SK-N-SH (cell line): ENCODE results near the gene DCHS2. TPM values are rescaled to one million over a fixed set of nuclear protein-coding genes. Genes with fewer than 3 reads are reported as not detected.

Experiments used
- CTCF ChIA-PET: fragments of 300-600, 350-600 bp; formaldehyde crosslinking; extraction: SDS; loops from one replicate; lab custom pipeline; 2021; lab: Yijun Ruan, JAX
- POLR2A ChIA-PET: fragments of 350-600 bp; sonication (Branson Sonifier 250); formaldehyde crosslinking; extraction: SDS; loops from one replicate; lab custom pipeline; 2020; ENCODE audit warnings: antibody characterized with exemption, inconsistent platforms; lab: Yijun Ruan, JAX
- DNase-seq: peaks from one replicate; pipeline ENCODE4 v3.0.0; 2012
- H2AFZ ChIP-seq: fragments of 200-600 bp; sonication (generic); 2 replicates; pipeline ENCODE4 v1.8.1; 2016; ENCODE audit warnings: antibody characterized with exemption, mild to moderate bottlenecking, low read depth
- H3F3A ChIP-seq: fragments of 200-600 bp; sonication (generic); replicated peaks from 2 replicates; pipeline ENCODE3; 2016; ENCODE audit warnings: antibody characterized with exemption, mild to moderate bottlenecking; ENCODE audit not compliant: insufficient read depth
- H3K27ac ChIP-seq, 2 experiments: fragments of 200-500 bp in 1 of 2; fragments of 200-600 bp in 1 of 2; sonication (Bioruptor generic) in 1 of 2; sonication (generic), shearing (Covaris generic) in 1 of 2; 2 replicates each; pipeline versions ENCODE4 v1.5.1 to v1.6.1; 2014 to 2016; ENCODE audit warnings: low read depth in 2 of 2, inconsistent platforms in 1 of 2, low read length in 1 of 2, mild to moderate bottlenecking in 1 of 2, mixed read lengths in 1 of 2
- H3K27me3 ChIP-seq: fragments of 200-600 bp; sonication (generic), shearing (Covaris generic); 2 replicates; pipeline ENCODE4 v1.6.1; 2016; ENCODE audit warnings: mixed run types; ENCODE audit not compliant: insufficient read depth
- H3K36me3 ChIP-seq, 2 experiments: fragments of 200-500 bp in 1 of 2; fragments of 200-600 bp in 1 of 2; sonication (Bioruptor generic) in 1 of 2; sonication (generic) in 1 of 2; replicated peaks in 1 of 2; 2 replicates each; pipeline versions ENCODE3 to v1.5.1; 2014 to 2016; ENCODE audit warnings: low read length in 1 of 2, mild to moderate bottlenecking in 1 of 2; ENCODE audit not compliant: insufficient read depth in 2 of 2, control insufficient read depth in 1 of 2
- H3K4me1 ChIP-seq, 2 experiments: fragments of 200-500 bp in 1 of 2; fragments of 200-600 bp in 1 of 2; sonication (Bioruptor generic) in 1 of 2; sonication (generic), shearing (Covaris generic) in 1 of 2; 2 replicates each; pipeline versions ENCODE4 v1.5.1 to v1.6.1; 2014 to 2016; ENCODE audit warnings: low read depth in 1 of 2, low read length in 1 of 2, mixed run types in 1 of 2; ENCODE audit not compliant: insufficient read depth in 2 of 2, control insufficient read depth in 1 of 2
- H3K4me2 ChIP-seq: fragments of 200-600 bp; sonication (generic), shearing (Covaris generic); 2 replicates; pipeline ENCODE4 v1.6.1; 2017; ENCODE audit warnings: mixed run types
- H3K4me3 ChIP-seq, 2 experiments: fragments of 200-500 bp in 1 of 2; fragments of 200-600 bp in 1 of 2; sonication (Bioruptor generic) in 1 of 2; sonication (generic), shearing (Covaris generic) in 1 of 2; 2 replicates each; pipeline versions ENCODE4 v1.5.1 to v1.8.1; 2014 to 2016; ENCODE audit warnings: low read depth in 2 of 2, inconsistent platforms in 1 of 2, low read length in 1 of 2, mild to moderate bottlenecking in 1 of 2, mixed read lengths in 1 of 2, moderate library complexity in 1 of 2
- H3K79me2 ChIP-seq: fragments of 200-600 bp; sonication (generic); 2 replicates; pipeline ENCODE4 v1.8.1; 2017; ENCODE audit warnings: mild to moderate bottlenecking; ENCODE audit not compliant: insufficient read depth
- H3K9ac ChIP-seq: fragments of 200-600 bp; sonication (generic); 2 replicates; pipeline ENCODE4 v1.6.1; 2017; ENCODE audit warnings: mixed run types
- H3K9me2 ChIP-seq: fragments of 200-600 bp; sonication (generic); 2 replicates; pipeline ENCODE4 v1.6.1; 2017; ENCODE audit warnings: mixed run types
- H3K9me3 ChIP-seq: fragments of 200-600 bp; sonication (generic); 2 replicates; pipeline ENCODE4 v1.6.1; 2017; ENCODE audit warnings: mixed run types, mild to moderate bottlenecking, moderate library complexity
- H4K20me1 ChIP-seq: fragments of 200-600 bp; sonication (generic); 2 replicates; pipeline ENCODE4 v1.6.1; 2017; ENCODE audit warnings: mild to moderate bottlenecking, mixed run types; ENCODE audit not compliant: insufficient read depth
- CHD2 ChIP-seq: fragments of 150-350 bp; IDR thresholded peaks from 2 replicates; pipeline ENCODE4 v1.6.1; 2018; ENCODE audit warnings: low read length; ENCODE audit not compliant: partially characterized antibody
- CTCF ChIP-seq: fragments of 200-600 bp; sonication (generic); IDR thresholded peaks from 2 replicates; pipeline ENCODE4 v1.6.1; 2017; ENCODE audit warnings: antibody characterized with exemption, mild to moderate bottlenecking, moderate library complexity
- EZH2phosphoT487 ChIP-seq: fragments of 200-600 bp; sonication (generic); IDR thresholded peaks from 2 replicates; pipeline ENCODE4 v1.6.1; 2017; ENCODE audit warnings: low read depth, mixed run types, mild to moderate bottlenecking, antibody characterized with exemption, moderate library complexity, borderline replicate concordance
- FOXM1 ChIP-seq: IDR thresholded peaks from 2 replicates; pipeline ENCODE4 v1.4.0; 2012; ENCODE audit warnings: low read depth, mild to moderate bottlenecking
- GATA2 ChIP-seq: sonication (generic); formaldehyde crosslinking; IDR thresholded peaks from 2 replicates; pipeline ENCODE4 v1.5.0; 2020; ENCODE audit warnings: mild to moderate bottlenecking, missing genetic modification reagents
- MEF2A ChIP-seq: IDR thresholded peaks from 2 replicates; pipeline ENCODE4 v1.4.0; 2012; ENCODE audit warnings: low read depth, borderline replicate concordance
- RAD21 ChIP-seq: IDR thresholded peaks from 2 replicates; pipeline ENCODE4 v1.6.1; 2012; ENCODE audit warnings: mild to moderate bottlenecking, low read length
- SIN3A ChIP-seq: IDR thresholded peaks from 2 replicates; pipeline ENCODE4 v1.6.1; 2012; ENCODE audit warnings: low read depth, mild to moderate bottlenecking, low read length, moderate library complexity, borderline replicate concordance
- SMC3 ChIP-seq: IDR thresholded peaks from 2 replicates; pipeline ENCODE4 v1.6.1; 2012; ENCODE audit warnings: low read depth, low read length, improper control_type of control experiment
- TAF1 ChIP-seq: IDR thresholded peaks from 2 replicates; pipeline ENCODE4 v1.6.1; 2012; ENCODE audit warnings: low read depth, mild to moderate bottlenecking, low read length, moderate library complexity, borderline replicate concordance
- TEAD4 ChIP-seq: IDR thresholded peaks from 2 replicates; pipeline ENCODE4 v1.4.0; 2012; ENCODE audit warnings: mild to moderate bottlenecking, borderline replicate concordance; ENCODE audit not compliant: insufficient read depth
- WGBS: methylation state at CpG from one replicate; pipeline ENCODE4 v1.1.6; 2017; ENCODE audit warnings: low lambda C conversion rate; 5-methylcytosine and 5-hydroxymethylcytosine counted together
- polyA plus RNA-seq, 3 experiments: library from polyadenylated mRNA; depleted of rRNA; stranded (reverse); fragments of >200 nt; gene quantifications; 2 replicates each; pipeline ENCODE4 v1.2.3, GENCODE V29; 2012
- TF ChIP-seq, protein P1 (sequence below): IDR thresholded peaks from 2 replicates; pipeline ENCODE4; 2012
- TF ChIP-seq, protein P2 (sequence below): IDR thresholded peaks from 2 replicates; pipeline ENCODE4 v1.4.0; 2012; ENCODE audit warnings: low read depth, borderline replicate concordance

Gene DCHS2
- polyA plus RNA-seq, 1 of the 3 experiments (the other 2 are of a cell fraction), result not detected

DNA sequence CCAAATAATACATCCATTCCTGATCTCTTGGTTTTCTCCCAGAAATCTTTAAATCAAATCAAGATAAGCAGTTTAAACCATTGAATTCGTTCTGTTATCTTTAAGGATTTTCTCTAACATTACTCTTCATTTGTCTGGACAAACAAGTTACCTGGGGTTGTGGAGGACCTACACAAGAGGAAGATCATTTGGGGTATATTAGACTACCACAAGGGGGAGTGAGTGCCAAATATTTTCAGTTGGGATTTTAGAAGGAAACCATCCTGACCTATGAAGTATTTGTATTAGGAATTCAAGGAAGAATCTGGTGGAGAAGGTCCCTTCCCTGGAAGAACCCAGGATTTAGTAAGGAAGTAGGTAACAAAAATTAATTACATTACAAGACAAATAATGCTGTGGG lies 12.0 kb upstream of the DCHS2 start:
- peak; percentile 17 for DNase-seq
- no peaks in the 10 kb centered on the region for H3K9me3 ChIP-seq

GRCh38 chr4:154502111-154502510 lies 10.5 kb upstream of the DCHS2 start:
- Histone ChIP-seq H3K4me1 (no peaks in the 10 kb centered on the region), H3K79me2 (no peaks in the 10 kb centered on the region), H3K9me2 (no peaks in the 10 kb centered on the region), H3K9me3 (no peaks in the 10 kb centered on the region), H3K9ac (no peak overlapping the region), H3K27ac (no peak overlapping the region), H4K20me1 (no peaks in the 10 kb centered on the region), H3K4me2 (no peak overlapping the region), H3K27me3 (peaks cover 42% of the 10 kb centered on the region; the same call in 1 of the 2 replicates), H3K36me3 (no peaks in the 10 kb centered on the region), H3K4me3 (no peak overlapping the region), H3F3A (no peaks in the 10 kb centered on the region), H2AFZ (no peak overlapping the region)
- ChIA-PET POLR2A (no interaction called here), CTCF (interaction anchor here (1.0 to 2.4 kb wide), 4 partner anchors 15 to 102 kb away, joined by 3 to 5 read pairs (median 4); no protein-coding TSS in a partner anchor)
- 11% methylated on average over 6 of the region's 6 CpGs for WGBS
- DNase-seq, result no peak
- TF ChIP-seq TEAD4 (no peak), MEF2A (no peak), SMC3 (no peak), CHD2 (no peak), FOXM1 (no peak), EZH2phosphoT487 (no peak)

More for the DNA sequence above, 12.0 kb upstream of the DCHS2 start:
- Histone ChIP-seq H2AFZ (no peak overlapping the region), H3K9ac (no peak overlapping the region), H4K20me1 (no peaks in the 10 kb centered on the region), H3K9me2 (no peaks in the 10 kb centered on the region), H3K4me1 (no peaks in the 10 kb centered on the region), H3K4me2 (no peak overlapping the region), H3K36me3 (no peaks in the 10 kb centered on the region), H3K79me2 (no peaks in the 10 kb centered on the region), H3K27ac (no peak overlapping the region), H3K27me3 (peaks cover 51% of the 10 kb centered on the region; the same call in 1 of the 2 replicates), H3K4me3 (no peak overlapping the region; a peak in 1 of 4 replicates), H3F3A (no peaks in the 10 kb centered on the region)
- ChIA-PET CTCF (interaction anchor here (0.6 to 2.4 kb wide), 8 partner anchors 8 to 747 kb away, joined by 3 to 6 read pairs (median 4); no protein-coding TSS in a partner anchor), POLR2A (no interaction called here)
- no peak for TF ChIP-seq SIN3A
- TF ChIP-seq, protein P1, sequence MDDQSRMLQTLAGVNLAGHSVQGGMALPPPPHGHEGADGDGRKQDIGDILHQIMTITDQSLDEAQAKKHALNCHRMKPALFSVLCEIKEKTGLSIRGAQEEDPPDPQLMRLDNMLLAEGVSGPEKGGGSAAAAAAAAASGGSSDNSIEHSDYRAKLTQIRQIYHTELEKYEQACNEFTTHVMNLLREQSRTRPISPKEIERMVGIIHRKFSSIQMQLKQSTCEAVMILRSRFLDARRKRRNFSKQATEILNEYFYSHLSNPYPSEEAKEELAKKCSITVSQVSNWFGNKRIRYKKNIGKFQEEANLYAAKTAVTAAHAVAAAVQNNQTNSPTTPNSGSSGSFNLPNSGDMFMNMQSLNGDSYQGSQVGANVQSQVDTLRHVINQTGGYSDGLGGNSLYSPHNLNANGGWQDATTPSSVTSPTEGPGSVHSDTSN, result no peak
- TF ChIP-seq, protein P2, sequence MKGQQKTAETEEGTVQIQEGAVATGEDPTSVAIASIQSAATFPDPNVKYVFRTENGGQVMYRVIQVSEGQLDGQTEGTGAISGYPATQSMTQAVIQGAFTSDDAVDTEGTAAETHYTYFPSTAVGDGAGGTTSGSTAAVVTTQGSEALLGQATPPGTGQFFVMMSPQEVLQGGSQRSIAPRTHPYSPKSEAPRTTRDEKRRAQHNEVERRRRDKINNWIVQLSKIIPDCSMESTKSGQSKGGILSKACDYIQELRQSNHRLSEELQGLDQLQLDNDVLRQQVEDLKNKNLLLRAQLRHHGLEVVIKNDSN, result no peak
- TF ChIP-seq RAD21, result 0 out of 2 replicates have a peak, but pooled peaks have one; percentile 27
- peak; percentile 56 for TF ChIP-seq CTCF
- TF ChIP-seq TAF1, result no peak
- TF ChIP-seq GATA2 (CRISPR knock-in tag), result no peak
- WGBS, result 0% methylated on average over 1 of the region's 1 CpG
